ENCODE data around the gene DRG1.
"Not testable (repeated sequence)": the region's sequence is repeated elsewhere in the genome, so short reads cannot be mapped to it uniquely, and the experiment has no call there.

DRG1 gene

DNA sequence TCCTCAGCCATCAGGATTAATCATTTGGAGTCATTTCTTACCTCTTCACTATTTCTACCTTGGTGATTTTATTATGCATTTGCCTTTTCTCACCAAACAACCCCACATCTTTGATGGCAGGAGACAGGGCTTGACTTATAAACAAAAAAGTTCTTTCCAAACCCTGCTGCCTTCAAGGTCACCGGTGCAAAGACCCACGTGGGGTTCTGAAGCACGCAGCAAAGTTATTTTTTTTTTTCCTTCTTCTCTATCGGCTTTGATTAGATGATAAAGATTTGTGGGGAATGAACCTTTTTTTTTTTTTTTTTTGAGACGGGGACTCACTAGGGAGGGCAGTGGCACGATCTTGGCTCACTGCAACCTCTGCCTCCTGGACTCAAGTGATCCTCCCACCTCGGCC lies 44.1 kb downstream of the DRG1 start:
- no peak for DNase-seq

DNA sequence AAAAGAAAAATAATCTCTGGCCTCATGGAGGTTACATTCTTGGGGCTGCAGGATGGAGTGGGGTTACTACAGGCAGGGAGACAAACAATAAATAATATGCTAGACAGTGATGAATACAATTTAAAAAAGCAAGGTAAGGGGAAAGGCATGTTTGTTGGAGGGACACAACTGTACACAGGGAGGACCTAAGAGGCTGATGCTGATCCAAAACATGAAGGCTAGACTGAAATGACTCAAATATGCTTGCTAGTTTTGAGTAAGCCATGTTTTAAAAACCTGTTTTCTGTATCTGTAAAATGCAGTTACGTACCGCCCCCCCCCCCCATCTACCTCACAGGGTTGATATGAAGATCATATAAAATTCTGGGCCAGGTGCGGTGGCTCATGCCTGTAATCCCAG lies 46.2 kb downstream of the DRG1 start:
- DNase-seq = no peak

DNA sequence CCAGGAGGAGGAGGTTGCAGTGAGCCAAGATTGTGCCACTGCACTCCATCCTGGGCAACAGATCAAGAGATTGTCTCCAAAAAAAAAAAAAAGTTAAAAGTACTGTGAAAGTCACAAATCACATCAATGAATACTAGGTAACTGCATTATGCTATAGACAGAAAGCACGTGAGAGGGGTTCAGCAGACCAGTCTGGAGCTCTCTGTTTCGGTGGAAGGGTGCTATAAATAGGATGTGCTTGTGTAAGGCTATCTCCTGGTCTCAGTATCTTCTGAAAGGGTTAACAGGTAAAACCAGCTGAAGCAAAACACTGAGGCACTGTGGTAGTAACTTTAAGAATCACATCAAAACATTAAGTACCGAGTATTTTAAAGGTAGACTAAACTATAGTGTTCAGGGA lies 46.8 kb downstream of the DRG1 start:
- DNase-seq = no peak

DNA sequence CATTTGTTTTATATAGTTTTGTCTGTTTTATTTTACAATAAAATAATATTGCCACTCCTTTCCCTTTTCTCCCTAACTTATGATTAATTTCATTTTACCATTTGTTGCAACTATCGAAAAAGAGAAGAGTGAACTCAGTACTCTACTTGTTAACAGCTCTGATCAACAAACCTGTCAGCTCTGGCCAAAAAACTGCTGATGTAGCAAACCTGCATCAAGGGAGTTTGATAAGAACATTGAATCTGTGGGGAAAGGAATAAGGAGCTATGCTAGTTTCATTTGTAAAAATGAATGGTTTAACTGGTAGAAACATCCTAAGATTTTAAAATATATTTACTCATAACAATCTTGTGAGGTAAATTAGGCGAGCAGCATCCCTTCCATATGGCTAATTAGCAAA lies 47.4 kb downstream of the DRG1 start:
- no peak for DNase-seq

DNA sequence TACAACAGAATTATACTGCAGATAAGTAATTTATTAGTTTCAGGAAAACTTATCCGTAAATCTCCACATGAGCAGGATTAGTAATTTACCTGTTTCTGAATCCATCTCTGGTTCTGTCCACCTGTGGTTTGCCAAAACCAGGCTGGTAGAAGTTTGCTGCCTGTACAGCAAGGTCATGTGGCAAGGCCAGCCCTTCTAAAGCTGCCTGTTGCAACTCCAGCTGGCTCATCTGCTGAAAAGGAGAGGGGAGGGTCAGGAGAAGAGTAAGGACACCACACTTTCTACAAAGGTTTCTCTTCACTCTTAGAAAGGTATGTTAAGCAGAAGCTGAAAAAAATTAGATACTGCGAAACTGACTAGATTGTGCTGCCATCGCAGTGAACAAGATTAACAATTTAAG lies 47.9 kb downstream of the DRG1 start:
- no peak for DNase-seq

DNA sequence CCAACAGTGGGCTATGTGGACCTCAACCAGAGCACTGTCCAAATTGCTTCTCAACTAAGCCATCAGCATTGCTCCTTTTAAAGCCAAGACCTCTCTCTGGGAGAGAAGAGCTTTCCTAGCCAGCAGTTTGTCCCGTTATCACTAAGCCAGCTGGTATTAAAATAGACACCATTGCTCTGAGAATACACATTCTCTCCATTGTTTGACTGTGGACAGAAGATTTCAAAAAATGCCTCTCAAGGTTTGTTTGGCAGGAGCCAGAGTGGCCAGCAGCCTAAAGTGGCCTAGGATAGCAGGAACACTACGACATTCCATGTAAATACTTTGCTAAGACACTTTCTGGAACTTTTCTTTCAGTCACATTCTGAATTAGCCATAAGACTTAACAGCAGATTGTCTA lies 49.0 kb downstream of the DRG1 start:
- no peak for DNase-seq

DNA sequence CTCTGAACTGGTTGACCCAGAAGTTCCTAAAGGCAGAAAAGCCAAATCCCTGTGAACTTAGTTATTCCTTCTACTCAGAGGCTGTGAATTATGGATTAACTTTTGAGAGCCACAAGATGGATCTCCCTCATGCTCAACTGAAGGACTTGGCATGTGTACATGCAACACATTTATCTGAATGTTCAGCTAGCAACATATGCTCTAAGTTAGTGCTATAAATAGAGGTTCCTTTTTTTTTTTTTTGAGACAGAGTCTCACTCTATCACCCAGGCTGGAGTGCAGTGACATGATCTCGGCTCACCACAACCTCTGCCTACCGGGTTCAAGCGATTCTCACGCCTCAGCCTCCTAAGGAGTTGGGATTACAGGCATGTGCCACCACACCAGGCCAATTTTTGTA lies 50.1 kb downstream of the DRG1 start:
- no peak for DNase-seq

DNA sequence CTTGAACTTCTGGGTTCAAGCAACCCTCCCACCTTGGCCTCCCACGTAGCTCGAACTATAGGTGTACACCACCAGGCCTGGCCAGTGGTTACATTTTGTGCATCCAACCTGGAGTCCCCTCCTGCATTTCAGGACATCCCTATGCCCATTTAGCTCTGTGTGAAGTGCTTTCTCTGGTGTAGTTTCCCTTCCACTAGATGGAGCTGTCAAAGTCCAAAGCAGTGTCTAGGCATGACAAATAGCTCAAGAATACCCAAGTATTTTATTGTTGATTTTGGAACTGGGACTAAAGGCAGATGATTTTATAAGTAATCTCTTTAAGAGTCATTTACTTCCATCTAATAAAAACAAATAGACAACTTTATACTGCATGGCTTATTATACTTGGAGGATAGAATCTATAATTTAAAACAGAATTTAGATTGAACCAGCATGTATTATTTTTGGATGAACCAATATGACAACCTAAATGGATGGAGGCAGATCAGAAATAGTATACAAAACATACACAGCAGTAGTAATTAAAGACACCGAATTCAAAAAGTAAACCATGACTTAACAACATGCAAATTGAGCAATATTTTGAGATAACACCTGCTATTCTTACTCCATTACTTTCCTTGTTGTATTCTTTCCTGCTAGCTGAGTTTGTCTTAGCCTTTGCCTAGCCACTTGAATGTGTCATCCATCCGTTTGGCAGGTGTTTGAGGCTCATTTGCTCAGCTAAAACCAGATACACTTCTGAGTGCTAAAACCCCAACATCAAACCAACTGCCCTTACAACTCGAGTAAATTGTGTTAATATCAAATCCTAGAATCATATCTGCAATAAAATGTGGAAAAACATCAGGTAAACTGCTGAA lies 52.5 kb downstream of the DRG1 start:
- peak; percentile 29 for DNase-seq

DNA sequence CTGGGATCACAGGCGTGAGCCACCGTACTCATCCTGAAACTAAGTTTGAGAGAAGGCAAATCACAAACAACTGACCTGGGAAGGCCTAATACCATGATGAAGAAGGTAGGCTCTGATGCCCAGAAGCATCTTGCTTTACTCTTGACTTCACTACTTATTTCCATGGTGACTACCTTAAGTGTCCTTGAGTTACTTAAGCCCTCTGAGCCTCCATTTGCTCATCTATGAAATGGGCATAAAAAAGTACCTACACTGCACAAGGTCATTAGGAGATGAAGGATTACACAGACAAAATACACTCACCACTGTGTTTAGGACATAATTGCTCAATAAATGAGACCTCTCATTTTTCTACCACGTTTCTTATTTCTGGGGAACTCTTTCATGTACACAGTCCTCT lies 62.3 kb downstream of the DRG1 start:
- DNase-seq = no peak

DNA sequence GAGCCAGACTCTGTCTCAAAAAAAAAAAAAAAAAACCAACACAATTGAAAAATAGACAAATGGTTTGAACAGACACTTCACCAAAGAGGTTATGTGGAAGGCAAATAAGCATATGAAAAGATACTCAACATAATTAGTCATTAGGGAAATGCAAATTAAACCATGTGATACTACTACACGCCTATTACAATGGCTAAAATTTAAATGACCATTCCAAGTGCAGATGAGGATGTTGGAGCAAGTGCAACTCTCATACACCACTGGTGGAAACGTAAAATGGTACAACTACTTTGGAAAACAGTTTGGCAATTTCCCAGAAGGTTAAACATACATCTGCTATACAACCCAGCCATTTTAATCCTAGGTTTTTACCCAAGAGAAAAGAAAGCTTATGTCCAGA lies 65.9 kb downstream of the DRG1 start:
- no peak for DNase-seq

DNA sequence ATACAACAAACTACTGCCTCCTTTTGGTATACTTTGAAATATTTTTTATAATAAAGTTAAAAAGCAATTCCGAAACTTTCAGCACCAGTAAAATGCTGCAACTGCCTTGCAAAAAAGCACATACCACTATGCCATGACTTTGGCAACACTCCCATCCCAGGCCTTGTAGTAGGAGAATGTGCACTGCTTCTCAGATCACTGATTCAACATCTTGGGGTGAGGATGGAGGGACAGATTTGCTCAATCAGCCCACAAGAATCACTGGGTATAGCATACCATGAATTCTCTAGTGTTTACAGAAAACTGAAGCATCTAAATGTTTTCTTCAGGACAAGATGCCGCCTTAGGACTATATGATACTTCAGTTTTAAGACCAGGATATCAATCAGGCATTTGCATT lies 75.3 kb downstream of the DRG1 start:
- no peak for DNase-seq

DNA sequence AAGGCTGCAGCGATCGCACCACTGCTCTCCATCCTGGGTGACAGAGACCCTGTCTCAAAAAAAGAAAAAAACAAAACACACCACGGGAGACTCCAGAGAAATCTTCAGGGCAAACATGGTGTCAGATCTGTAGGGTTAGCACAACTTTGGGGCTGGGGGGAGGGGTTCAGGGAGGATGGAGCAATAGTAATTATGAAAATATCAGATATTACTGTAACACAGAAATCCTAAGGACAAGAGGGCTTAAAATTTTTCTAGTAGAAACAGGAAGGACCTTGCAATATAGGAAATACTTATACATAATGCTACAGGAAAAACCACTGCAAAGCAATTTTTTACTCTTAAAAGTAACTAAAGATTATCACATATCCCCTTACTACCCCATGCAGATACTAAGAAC lies 76.4 kb downstream of the DRG1 start:
- DNase-seq = no peak

DNA sequence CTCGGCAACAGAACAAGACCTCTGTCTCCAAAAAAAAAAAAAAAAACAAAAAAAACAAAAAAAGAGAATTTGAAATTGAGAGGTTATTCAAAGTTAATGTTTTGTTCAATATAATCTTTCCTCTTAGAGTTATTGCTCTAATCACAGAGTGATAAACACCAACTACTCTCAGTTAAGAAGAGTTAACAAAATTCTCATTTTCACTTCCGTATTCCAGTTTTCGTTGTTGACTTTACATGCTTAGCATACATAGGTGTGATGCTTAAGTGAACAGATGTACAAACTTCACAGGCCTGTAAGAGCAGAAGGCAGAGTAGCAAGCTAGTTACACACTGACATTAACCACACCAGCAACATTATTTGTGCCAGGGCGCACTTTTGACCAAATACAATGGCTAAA lies 77.9 kb downstream of the DRG1 start:
- peak; percentile 62 for DNase-seq

DNA sequence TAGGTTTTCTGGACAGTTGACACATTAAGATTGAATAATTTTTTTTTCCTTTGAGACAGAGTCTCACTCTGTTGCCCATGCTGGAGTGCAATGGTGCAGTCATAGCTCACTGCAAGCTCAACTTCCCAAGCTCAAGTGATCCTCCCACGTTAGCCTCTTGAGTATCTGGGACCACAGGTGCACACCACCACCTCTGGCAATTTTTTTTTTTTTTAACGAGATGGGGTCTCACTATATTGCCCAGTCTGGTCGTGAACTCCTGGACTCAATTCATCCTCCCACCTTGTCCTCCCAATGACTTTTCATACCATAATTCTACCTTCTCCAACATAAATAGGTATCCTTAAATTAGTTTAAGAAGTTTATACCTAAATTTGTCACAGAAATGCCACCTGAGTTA lies 81.7 kb downstream of the DRG1 start:
- DNase-seq = no peak

DNA sequence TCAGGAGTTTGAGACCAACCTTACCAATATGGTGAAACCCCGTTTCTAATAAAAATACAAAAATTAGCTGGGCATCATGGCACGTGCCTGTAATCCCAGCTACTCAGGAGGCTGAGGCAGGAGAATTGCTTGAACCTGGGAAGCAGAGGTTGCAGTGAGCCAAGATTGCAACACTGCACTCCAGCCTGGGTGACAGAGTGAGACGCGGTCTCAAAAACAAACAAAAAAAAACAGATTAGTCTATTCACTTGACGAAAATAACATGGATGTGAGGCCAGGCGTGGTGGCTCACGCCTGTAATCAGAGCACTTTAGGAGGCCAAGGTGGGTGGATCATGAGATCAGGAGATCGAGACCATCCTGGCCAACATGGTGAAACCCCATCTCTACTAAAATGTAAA lies 83.1 kb downstream of the DRG1 start:
- DNase-seq = not testable (repeated sequence)

Measured in RPMI8226 (cell line).